GM13976 (cell line): ENCODE results near the gene CES4A.

ENCODE experiments used
- DNase-seq: peaks from one replicate; pipeline ENCODE4 v3.0.0; 2012; ENCODE audit warnings: low spot score
- CTCF ChIP-seq: IDR thresholded peaks from 2 replicates; pipeline ENCODE4 v1.5.1; 2012; ENCODE audit warnings: borderline replicate concordance, mild to moderate bottlenecking; ENCODE audit not compliant: insufficient read depth; ENCODE audit errors: extremely low read depth, missing control alignments, control extremely low read depth
- in situ Hi-C: fragments of 300-500 bp; cut with MboI; formaldehyde crosslinking; loops from one replicate; pipeline ENCODE4 v1.12.0; 2022; ENCODE audit warnings: low sequenced_read_pairs, mixed read lengths, inconsistent platforms; ENCODE audit not compliant: unreplicated experiment

Gene CES4A

GRCh38 chr16:66945939-66946338, 42.5 kb upstream of the CES4A start:
- in situ Hi-C loops = no loop called here
- DNase-seq = no peak
- TF ChIP-seq CTCF = no peak

GRCh38 chr16:66946541-66946940, 41.8 kb upstream of the CES4A start:
- no peak for DNase-seq
- in situ Hi-C loops = no loop called here
- TF ChIP-seq CTCF = no peak

GRCh38 chr16:66946974-66947301, 41.5 kb upstream of the CES4A start:
- no peak for DNase-seq
- in situ Hi-C loops = no loop called here
- no peak for TF ChIP-seq CTCF

- peak; percentile 90 for TF ChIP-seq CTCF
- DNase-seq = peak; percentile 90
- in situ Hi-C loops = no loop called here
Observed at GRCh38 chr16:66947302-66948065, 40.9 kb upstream of the CES4A start.

- DNase-seq = no peak
- in situ Hi-C loops = no loop called here
- no peak for TF ChIP-seq CTCF
Observed at GRCh38 chr16:66948134-66948836, 40.1 kb upstream of the CES4A start.

GRCh38 chr16:66948837-66949225, 39.6 kb upstream of the CES4A start:
- TF ChIP-seq CTCF = no peak
- no peak for DNase-seq
- in situ Hi-C loops = no loop called here
